ENCODE data around the gene RPP14. TPM values are rescaled to one million over a fixed set of nuclear protein-coding genes. Genes with fewer than 3 reads are reported as not detected.
"Not testable (repeated sequence)": the region's sequence is repeated elsewhere in the genome, so short reads cannot be mapped to it uniquely, and the experiment has no call there.

Gene RPP14
- total RNA-seq, result 13.2 TPM

GRCh38 chr3:58305882-58306711 is at the start of gene RPP14, which contains the start of gene HTD2:
RPP14 (plus strand) TSS chr3:58306245; CDS start chr3:58310330, 4,085 bp downstream.
HTD2 (plus strand) TSS chr3:58306520; CDS start chr3:58317614, 11,094 bp downstream.
- peak; percentile 97 for DNase-seq

- DNase-seq, result no peak
Measured at GRCh38 chr3:58256511-58256910, 49.5 kb upstream of the RPP14 start.

GRCh38 chr3:58258392-58259055 is 47.5 kb upstream of the RPP14 start:
- DNase-seq, result no peak

- DNase-seq, result no peak
Measured at GRCh38 chr3:58260261-58260731, 45.7 kb upstream of the RPP14 start.

- DNase-seq, result no peak
Measured at GRCh38 chr3:58260733-58261132, 45.3 kb upstream of the RPP14 start.

GRCh38 chr3:58261954-58262666 is 43.9 kb upstream of the RPP14 start:
- DNase-seq, result no peak

- peak; percentile 25 for DNase-seq
Measured at GRCh38 chr3:58266577-58266976, 39.5 kb upstream of the RPP14 start.

GRCh38 chr3:58267543-58267942 is 38.5 kb upstream of the RPP14 start:
- DNase-seq, result not testable (repeated sequence)

GRCh38 chr3:58269356-58269755 is 36.7 kb upstream of the RPP14 start:
- no peak for DNase-seq

- no peak for DNase-seq
Measured at GRCh38 chr3:58270485-58270884, 35.6 kb upstream of the RPP14 start.

GRCh38 chr3:58271901-58272501 is 34.0 kb upstream of the RPP14 start:
- DNase-seq, result no peak

- no peak for DNase-seq
Measured at GRCh38 chr3:58272891-58273290, 33.2 kb upstream of the RPP14 start.

GRCh38 chr3:58273362-58273761 is 32.7 kb upstream of the RPP14 start:
- DNase-seq, result not testable (repeated sequence)

GRCh38 chr3:58274027-58274614 is 31.9 kb upstream of the RPP14 start:
- no peak for DNase-seq

- no peak for DNase-seq
Measured at GRCh38 chr3:58281069-58281468, 25.0 kb upstream of the RPP14 start.

GRCh38 chr3:58285334-58285733 is 20.7 kb upstream of the RPP14 start:
- no peak for DNase-seq

- no peak for DNase-seq
Measured at GRCh38 chr3:58287354-58287753, 18.7 kb upstream of the RPP14 start.

- no peak for DNase-seq
Measured at GRCh38 chr3:58288011-58288728, 17.9 kb upstream of the RPP14 start.

GRCh38 chr3:58288964-58289613 is 17.0 kb upstream of the RPP14 start:
- not testable (repeated sequence) for DNase-seq

GRCh38 chr3:58290446-58290845 is 15.6 kb upstream of the RPP14 start:
- DNase-seq, result not testable (repeated sequence)

Measured in skin of body (tissue), 2 donors.